ENCODE data around the gene ASPSCR1. TPM values are rescaled to one million over a fixed set of nuclear protein-coding genes. Genes with fewer than 3 reads are reported as not detected.
A peak's percentile ranks its signal among the peaks of the same experiment; 100 is the strongest.

The ASPSCR1 gene
- total and polyA plus RNA-seq, 2 of the 13 experiments (the other 11 are each of a cell fraction or from before 2014, with no cell fraction given): 274 to 314 TPM

DNA sequence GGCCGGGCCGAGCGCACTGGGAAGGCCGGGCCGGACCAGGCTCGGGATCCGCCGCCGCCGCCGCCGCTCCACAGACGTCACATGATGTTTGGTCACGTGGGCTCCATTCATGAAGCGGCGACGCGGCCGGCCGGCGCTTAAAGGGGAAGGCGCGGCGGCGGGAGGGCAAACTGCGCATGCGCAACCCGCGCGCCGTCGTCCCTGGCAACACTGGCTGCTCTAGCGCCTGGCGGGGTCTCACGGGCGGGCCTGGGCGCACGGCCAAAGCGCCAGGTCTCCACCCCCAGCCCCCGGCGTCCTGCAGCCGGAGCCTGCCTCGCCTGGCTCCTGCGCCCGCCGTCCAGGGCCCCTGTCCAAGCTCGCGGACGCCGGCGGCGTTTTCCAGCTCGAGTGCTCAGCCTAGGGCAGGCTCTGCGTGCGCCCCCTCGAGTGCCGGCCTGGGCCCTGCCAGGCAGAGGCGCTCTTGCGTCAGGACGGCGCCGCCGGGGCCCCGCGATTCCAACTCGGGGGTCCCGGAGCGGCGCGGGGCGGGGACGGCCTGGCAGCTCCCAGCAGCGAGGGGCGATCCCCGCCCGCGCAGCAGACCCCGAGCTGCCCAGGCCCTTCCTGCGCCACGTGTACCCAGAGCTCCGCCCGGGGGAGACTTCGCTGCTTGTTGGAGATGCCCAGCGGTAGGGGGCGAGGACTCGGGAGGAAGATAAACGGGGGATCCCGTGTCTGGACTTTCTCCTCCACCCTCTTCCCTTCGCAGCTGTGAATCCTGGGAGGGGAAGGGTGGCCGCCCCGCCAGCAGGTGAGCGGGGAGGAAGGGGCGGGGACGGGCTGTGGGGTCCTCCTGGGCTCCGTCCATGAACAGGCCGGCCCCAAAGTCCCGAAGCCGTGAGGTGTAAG lies 49.5 kb upstream of the ASPSCR1 start, which contains the start of gene MAFG (continued):
- TF ChIP-seq, protein P1, sequence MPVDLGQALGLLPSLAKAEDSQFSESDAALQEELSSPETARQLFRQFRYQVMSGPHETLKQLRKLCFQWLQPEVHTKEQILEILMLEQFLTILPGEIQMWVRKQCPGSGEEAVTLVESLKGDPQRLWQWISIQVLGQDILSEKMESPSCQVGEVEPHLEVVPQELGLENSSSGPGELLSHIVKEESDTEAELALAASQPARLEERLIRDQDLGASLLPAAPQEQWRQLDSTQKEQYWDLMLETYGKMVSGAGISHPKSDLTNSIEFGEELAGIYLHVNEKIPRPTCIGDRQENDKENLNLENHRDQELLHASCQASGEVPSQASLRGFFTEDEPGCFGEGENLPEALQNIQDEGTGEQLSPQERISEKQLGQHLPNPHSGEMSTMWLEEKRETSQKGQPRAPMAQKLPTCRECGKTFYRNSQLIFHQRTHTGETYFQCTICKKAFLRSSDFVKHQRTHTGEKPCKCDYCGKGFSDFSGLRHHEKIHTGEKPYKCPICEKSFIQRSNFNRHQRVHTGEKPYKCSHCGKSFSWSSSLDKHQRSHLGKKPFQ (CRISPR knock-in tag; IDR thresholded peaks at IDR 0.05; ENCODE audit: insufficient replicate concordance): no peak
- TF ChIP-seq, protein P2, sequence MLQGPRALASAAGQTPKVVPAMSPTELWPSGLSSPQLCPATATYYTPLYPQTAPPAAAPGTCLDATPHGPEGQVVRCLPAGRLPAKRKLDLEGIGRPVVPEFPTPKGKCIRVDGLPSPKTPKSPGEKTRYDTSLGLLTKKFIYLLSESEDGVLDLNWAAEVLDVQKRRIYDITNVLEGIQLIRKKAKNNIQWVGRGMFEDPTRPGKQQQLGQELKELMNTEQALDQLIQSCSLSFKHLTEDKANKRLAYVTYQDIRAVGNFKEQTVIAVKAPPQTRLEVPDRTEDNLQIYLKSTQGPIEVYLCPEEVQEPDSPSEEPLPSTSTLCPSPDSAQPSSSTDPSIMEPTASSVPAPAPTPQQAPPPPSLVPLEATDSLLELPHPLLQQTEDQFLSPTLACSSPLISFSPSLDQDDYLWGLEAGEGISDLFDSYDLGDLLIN (CRISPR knock-in tag; IDR thresholded peaks at IDR 0.05; ENCODE audit: borderline replicate concordance): peak; percentile 78; the same call in 1 of the 2 replicates
- TF ChIP-seq CBFB (CRISPR knock-in tag; IDR thresholded peaks at IDR 0.05): peak; percentile 19
- TF ChIP-seq, protein P3, sequence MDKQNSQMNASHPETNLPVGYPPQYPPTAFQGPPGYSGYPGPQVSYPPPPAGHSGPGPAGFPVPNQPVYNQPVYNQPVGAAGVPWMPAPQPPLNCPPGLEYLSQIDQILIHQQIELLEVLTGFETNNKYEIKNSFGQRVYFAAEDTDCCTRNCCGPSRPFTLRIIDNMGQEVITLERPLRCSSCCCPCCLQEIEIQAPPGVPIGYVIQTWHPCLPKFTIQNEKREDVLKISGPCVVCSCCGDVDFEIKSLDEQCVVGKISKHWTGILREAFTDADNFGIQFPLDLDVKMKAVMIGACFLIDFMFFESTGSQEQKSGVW (CRISPR knock-in tag; IDR thresholded peaks at IDR 0.05; ENCODE audit: borderline replicate concordance): no peak
- no peak for TF ChIP-seq ZNF543 (CRISPR knock-in tag; IDR thresholded peaks at IDR 0.05)
- no peak for TF ChIP-seq TEAD3 (CRISPR knock-in tag; optimal IDR thresholded peaks at IDR 0.05; ENCODE audit: borderline replicate concordance)
- no peak for TF ChIP-seq ZNF552 (CRISPR knock-in tag; IDR thresholded peaks at IDR 0.05; ENCODE audit: borderline replicate concordance)
- no peak for TF ChIP-seq HMG20A (CRISPR knock-in tag; IDR thresholded peaks at IDR 0.05; ENCODE audit: borderline replicate concordance)
- no peak; the same call in 1 of the 2 replicates for TF ChIP-seq ZNF460 (CRISPR knock-in tag; IDR thresholded peaks at IDR 0.05; ENCODE audit: borderline replicate concordance)
- peak; percentile 94 for TF ChIP-seq ZNF788 (CRISPR knock-in tag; IDR thresholded peaks at IDR 0.05; ENCODE audit: borderline replicate concordance)
- TF ChIP-seq ZKSCAN8 (CRISPR knock-in tag; IDR thresholded peaks at IDR 0.05; ENCODE audit: borderline replicate concordance): peak; percentile 31; the same call in 1 of the 2 replicates
- TF ChIP-seq ZNF234 (CRISPR knock-in tag; conservative IDR thresholded peaks at IDR 0.05): no peak
- TF ChIP-seq ZSCAN30 (CRISPR knock-in tag; IDR thresholded peaks at IDR 0.05): no peak
- 0 out of 2 replicates have a peak, but pooled peaks have one; percentile 23 for TF ChIP-seq MTF1 (CRISPR knock-in tag; IDR thresholded peaks at IDR 0.05)
- no peak for TF ChIP-seq U2AF1 (optimal IDR thresholded peaks at IDR 0.05; ENCODE audit: low read depth, low read length)
- peak; percentile 34; the same call in 1 of the 2 replicates for TF ChIP-seq KLF12 (CRISPR knock-in tag; IDR thresholded peaks at IDR 0.05; ENCODE audit: borderline replicate concordance)
- 0 out of 2 replicates have a peak, but pooled peaks have one; percentile 68 for TF ChIP-seq ZNF329 (CRISPR knock-in tag; IDR thresholded peaks at IDR 0.05; ENCODE audit: low read depth)
- TF ChIP-seq, protein P4, sequence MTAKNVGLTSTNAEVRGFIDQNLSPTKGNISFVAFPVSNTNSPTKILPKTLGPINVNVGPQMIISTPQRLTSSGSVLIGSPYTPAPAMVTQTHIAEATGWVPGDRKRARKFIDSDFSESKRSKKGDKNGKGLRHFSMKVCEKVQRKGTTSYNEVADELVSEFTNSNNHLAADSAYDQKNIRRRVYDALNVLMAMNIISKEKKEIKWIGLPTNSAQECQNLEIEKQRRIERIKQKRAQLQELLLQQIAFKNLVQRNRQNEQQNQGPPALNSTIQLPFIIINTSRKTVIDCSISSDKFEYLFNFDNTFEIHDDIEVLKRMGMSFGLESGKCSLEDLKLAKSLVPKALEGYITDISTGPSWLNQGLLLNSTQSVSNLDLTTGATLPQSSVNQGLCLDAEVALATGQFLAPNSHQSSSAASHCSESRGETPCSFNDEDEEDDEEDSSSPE (CRISPR knock-in tag; IDR thresholded peaks at IDR 0.05): peak; percentile 83
- peak; percentile 78 for TF ChIP-seq ZNF761 (CRISPR knock-in tag; conservative IDR thresholded peaks at IDR 0.05)
- TF ChIP-seq, protein P5, sequence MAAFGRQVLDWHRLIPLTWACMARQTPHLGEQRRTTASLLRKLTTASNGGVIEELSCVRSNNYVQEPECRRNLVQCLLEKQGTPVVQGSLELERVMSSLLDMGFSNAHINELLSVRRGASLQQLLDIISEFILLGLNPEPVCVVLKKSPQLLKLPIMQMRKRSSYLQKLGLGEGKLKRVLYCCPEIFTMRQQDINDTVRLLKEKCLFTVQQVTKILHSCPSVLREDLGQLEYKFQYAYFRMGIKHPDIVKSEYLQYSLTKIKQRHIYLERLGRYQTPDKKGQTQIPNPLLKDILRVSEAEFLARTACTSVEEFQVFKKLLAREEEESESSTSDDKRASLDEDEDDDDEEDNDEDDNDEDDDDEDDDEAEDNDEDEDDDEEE (CRISPR knock-in tag; IDR thresholded peaks at IDR 0.05): peak; percentile 23; the same call in 1 of the 2 replicates
- TF ChIP-seq, protein P6, sequence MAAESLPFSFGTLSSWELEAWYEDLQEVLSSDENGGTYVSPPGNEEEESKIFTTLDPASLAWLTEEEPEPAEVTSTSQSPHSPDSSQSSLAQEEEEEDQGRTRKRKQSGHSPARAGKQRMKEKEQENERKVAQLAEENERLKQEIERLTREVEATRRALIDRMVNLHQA (CRISPR knock-in tag; IDR thresholded peaks at IDR 0.05): no peak
- no peak; the same call in 1 of the 2 replicates for TF ChIP-seq ZNF782 (CRISPR knock-in tag; IDR thresholded peaks at IDR 0.05; ENCODE audit: borderline replicate concordance)
- TF ChIP-seq BHLHE40 (IDR thresholded peaks at IDR 0.05; ENCODE audit: low read length): peak; percentile 74
